Caco-2 (cell line): ENCODE results near the gene SPRR1A. TPM values are rescaled to one million over a fixed set of nuclear protein-coding genes. Genes with fewer than 3 reads are reported as not detected.

Source experiments
- BruUV-seq: library from RNA; stranded (reverse); fragments of 400-500 nt; replicated peaks from 2 replicates; lab custom pipeline; 2021; lab: Mats Ljungman, UMichigan
- CTCF ChIA-PET: fragments of 300-600 bp; sonication (Branson Sonifier 250); formaldehyde crosslinking; loops from one replicate; lab custom pipeline; 2022; ENCODE audit warnings: antibody characterized with exemption; lab: Charles Lee
- POLR2A ChIA-PET: fragments of 300-600 bp; sonication (Branson Sonifier 250); formaldehyde crosslinking; loops from one replicate; lab custom pipeline; 2022; ENCODE audit warnings: antibody characterized with exemption; lab: Charles Lee
- DNase-seq, 2 experiments: peaks; one replicate each; pipeline versions ENCODE4 v3.0.0 to v3.0.0-alpha.2; 2020 to 2022
- H3K27me3 ChIP-seq: replicated peaks from 2 replicates; pipeline ENCODE4 v1.6.0; 2011; ENCODE audit warnings: low read length; ENCODE audit not compliant: control insufficient read depth, insufficient read depth
- H3K36me3 ChIP-seq: 2 replicates; pipeline ENCODE4 v1.5.1; 2011; ENCODE audit warnings: low read length; ENCODE audit not compliant: control insufficient read depth, insufficient read depth
- H3K4me1 ChIP-seq: fragments of 250-450 bp; sonication (Bioruptor Pico); 2 replicates; pipeline ENCODE4 v1.5.1; 2020; ENCODE audit warnings: mild to moderate bottlenecking
- H3K4me3 ChIP-seq: 2 replicates; pipeline ENCODE4 v1.5.1; 2011; ENCODE audit warnings: low read depth, mild to moderate bottlenecking, control low read depth, low read length
- H3K9me3 ChIP-seq: fragments of 250-450 bp; sonication (Bioruptor Pico); 2 replicates; pipeline ENCODE4 v1.5.1; 2020; ENCODE audit warnings: mild to moderate bottlenecking, moderate library complexity
- H3K27ac Mint-ChIP-seq: one replicate; pipeline ENCODE4 v1.8.0; 2022; ENCODE audit warnings: mixed read lengths; ENCODE audit not compliant: unreplicated experiment
- H3K27me3 Mint-ChIP-seq: one replicate; pipeline ENCODE4 v1.8.0; 2022; ENCODE audit warnings: mixed read lengths; ENCODE audit not compliant: insufficient read depth, unreplicated experiment
- H3K36me3 Mint-ChIP-seq: one replicate; pipeline ENCODE4 v1.8.0; 2022; ENCODE audit warnings: mild to moderate bottlenecking, mixed read lengths; ENCODE audit not compliant: insufficient read depth, unreplicated experiment
- H3K4me1 Mint-ChIP-seq: one replicate; pipeline ENCODE4 v1.8.0; 2022; ENCODE audit warnings: low read depth, mixed read lengths; ENCODE audit not compliant: unreplicated experiment
- H3K4me3 Mint-ChIP-seq: one replicate; pipeline ENCODE4 v1.8.0; 2022; ENCODE audit warnings: mild to moderate bottlenecking, moderate library complexity, mixed read lengths; ENCODE audit not compliant: unreplicated experiment
- H3K9me3 Mint-ChIP-seq: one replicate; pipeline ENCODE4 v1.8.0; 2022; ENCODE audit warnings: mixed read lengths; ENCODE audit not compliant: unreplicated experiment
- intact Hi-C: fragments of 100-400 bp; cut with micrococcal nuclease; formaldehyde crosslinking; loops from one replicate; pipeline ENCODE4 v1.10.0; 2022; ENCODE audit not compliant: unreplicated experiment
- total RNA-seq: library from RNA; stranded (reverse); gene quantifications from 2 replicates; pipeline ENCODE4 v1.2.3, GENCODE V29; 2022
- TF ChIP-seq, protein P1 (sequence below), 2 experiments: fragments of 200-600 bp in 1 of 2; IDR thresholded peaks; 1 replicate in 1 of 2; 2 replicates in 1 of 2; pipeline versions ENCODE4 v1.5.1 to v1.8.0; 2011 to 2022; ENCODE audit warnings: antibody characterized with exemption in 1 of 2, control low read depth in 1 of 2, inconsistent platforms in 1 of 2, low read depth in 1 of 2, low read length in 1 of 2, mild to moderate bottlenecking in 1 of 2, moderate library complexity in 1 of 2; ENCODE audit not compliant: insufficient read depth in 1 of 2, severe bottlenecking in 1 of 2, unreplicated experiment in 1 of 2

The SPRR1A gene
- total RNA-seq, 1 experiment from 2014 or later = not detected

DNA sequence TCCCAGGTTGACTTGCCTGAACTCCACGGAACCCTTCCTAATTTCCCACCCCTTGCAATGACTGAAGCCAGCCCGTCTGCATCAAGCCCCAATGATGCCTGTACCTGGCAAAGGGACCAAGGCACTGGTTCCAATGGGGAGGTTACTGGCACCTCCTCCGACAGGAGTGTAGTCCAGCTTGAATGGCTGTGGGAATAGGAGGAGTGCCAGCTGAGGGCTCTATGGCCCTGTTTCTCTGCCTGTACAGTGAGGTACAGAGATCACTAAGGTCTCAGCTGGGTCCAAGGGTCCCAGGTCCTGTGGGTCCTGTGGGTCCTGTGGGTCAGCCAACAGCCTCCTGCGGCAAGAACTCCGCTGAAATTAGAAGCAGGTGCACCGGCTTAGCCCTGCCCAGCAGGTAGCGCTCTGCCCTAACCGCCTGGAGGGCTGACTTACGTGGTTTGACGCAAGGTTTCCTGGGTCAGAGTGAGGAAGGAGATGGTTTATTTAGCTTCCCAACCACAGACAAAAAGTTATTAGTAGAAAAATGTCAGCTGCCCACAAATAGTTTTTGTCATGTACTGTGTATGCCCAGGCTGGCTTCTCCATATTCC is 23.3 kb upstream of the SPRR1A start:
- POLR2A ChIA-PET = no interaction called here
- H3K4me3 ChIP-seq = no peak overlapping the region
- Mint-ChIP-seq H3K27ac (no peak overlapping the region), H3K9me3 (no peaks in the 10 kb centered on the region), H3K27me3 (peaks cover 3% of the 10 kb centered on the region), H3K4me1 (no peaks in the 10 kb centered on the region), H3K4me3 (no peak overlapping the region), H3K36me3 (no peaks in the 10 kb centered on the region)
- CTCF ChIA-PET = interaction anchor here (1.1 kb wide), 1 partner anchor 232 kb away, joined by 3 read pairs; no protein-coding TSS in a partner anchor
- intact Hi-C loops = no loop called here
- no TSS peak for BruUV-seq
- no peaks in the 10 kb centered on the region for H3K4me1 ChIP-seq
- H3K27me3 ChIP-seq = peaks cover 1% of the 10 kb centered on the region
- no peaks in the 10 kb centered on the region for H3K9me3 ChIP-seq
- TF ChIP-seq, protein P1, sequence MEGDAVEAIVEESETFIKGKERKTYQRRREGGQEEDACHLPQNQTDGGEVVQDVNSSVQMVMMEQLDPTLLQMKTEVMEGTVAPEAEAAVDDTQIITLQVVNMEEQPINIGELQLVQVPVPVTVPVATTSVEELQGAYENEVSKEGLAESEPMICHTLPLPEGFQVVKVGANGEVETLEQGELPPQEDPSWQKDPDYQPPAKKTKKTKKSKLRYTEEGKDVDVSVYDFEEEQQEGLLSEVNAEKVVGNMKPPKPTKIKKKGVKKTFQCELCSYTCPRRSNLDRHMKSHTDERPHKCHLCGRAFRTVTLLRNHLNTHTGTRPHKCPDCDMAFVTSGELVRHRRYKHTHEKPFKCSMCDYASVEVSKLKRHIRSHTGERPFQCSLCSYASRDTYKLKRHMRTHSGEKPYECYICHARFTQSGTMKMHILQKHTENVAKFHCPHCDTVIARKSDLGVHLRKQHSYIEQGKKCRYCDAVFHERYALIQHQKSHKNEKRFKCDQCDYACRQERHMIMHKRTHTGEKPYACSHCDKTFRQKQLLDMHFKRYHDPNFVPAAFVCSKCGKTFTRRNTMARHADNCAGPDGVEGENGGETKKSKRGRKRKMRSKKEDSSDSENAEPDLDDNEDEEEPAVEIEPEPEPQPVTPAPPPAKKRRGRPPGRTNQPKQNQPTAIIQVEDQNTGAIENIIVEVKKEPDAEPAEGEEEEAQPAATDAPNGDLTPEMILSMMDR (IDR thresholded peaks at IDR 0.05; ENCODE audit: insufficient read depth in 1 of 2, low read depth in 1 of 2, low read length in 1 of 2, severe bottlenecking in 1 of 2, unreplicated experiment in 1 of 2) = no peak
- peak in 1 of 2 experiments; percentile 6 for DNase-seq
- H3K36me3 ChIP-seq = no peaks in the 10 kb centered on the region

DNA sequence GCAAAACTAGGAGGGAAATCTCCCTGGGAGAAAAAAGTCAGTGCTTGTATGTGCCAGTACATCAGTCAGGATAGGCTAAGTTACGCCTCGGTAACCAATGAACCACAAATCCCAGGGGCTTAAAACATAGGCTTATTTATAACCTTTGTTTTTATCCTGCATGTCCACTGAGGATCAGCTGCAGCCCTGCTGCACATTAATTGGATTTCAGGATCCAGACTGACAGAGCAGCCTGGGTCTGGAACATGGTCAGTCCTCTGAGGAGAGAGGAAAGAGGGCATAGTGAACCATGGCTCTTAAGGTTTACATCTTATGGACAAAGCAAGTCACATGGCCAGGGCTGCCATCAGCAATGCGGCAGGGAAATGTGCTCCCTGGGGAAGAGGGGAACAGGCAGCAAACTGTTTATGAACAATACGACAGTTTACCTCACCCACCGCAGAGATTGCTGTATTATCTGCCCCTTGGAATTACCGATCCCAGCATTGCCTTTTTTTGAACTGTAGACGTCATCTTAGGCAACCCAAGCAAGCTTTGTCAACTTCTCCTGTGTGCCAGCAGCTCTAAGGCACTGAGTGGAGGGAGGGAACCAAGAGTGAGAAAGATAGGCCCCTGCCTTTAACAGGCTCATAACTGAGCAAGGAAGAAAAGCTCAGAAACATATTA is 22.5 kb upstream of the SPRR1A start:
- no peak for DNase-seq
- Histone ChIP-seq H3K4me1 (no peaks in the 10 kb centered on the region), H3K36me3 (no peaks in the 10 kb centered on the region), H3K27me3 (peaks cover 1% of the 10 kb centered on the region), H3K9me3 (no peaks in the 10 kb centered on the region), H3K4me3 (no peak overlapping the region)
- ChIA-PET CTCF (interaction anchor here (1.1 kb wide), 1 partner anchor 231 kb away, joined by 3 read pairs; no protein-coding TSS in a partner anchor), POLR2A (no interaction called here)
- no peak overlapping the region for H3K27ac Mint-ChIP-seq
- intact Hi-C loops = no loop called here
- H3K4me3 Mint-ChIP-seq = no peak overlapping the region
- TF ChIP-seq, protein P1 (IDR thresholded peaks at IDR 0.05; ENCODE audit: insufficient read depth in 1 of 2, low read depth in 1 of 2, low read length in 1 of 2, severe bottlenecking in 1 of 2, unreplicated experiment in 1 of 2) = no peak
- no TSS peak for BruUV-seq
- no peaks in the 10 kb centered on the region for H3K9me3 Mint-ChIP-seq
- no peaks in the 10 kb centered on the region for H3K4me1 Mint-ChIP-seq
- no peaks in the 10 kb centered on the region for H3K36me3 Mint-ChIP-seq
- peaks cover 3% of the 10 kb centered on the region for H3K27me3 Mint-ChIP-seq

GRCh38 chr1:152962876-152963415 is 20.9 kb upstream of the SPRR1A start:
- POLR2A ChIA-PET = no interaction called here
- H3K4me1 ChIP-seq = no peaks in the 10 kb centered on the region
- H3K9me3 ChIP-seq = no peaks in the 10 kb centered on the region
- H3K9me3 Mint-ChIP-seq = no peaks in the 10 kb centered on the region
- H3K27me3 Mint-ChIP-seq = peaks cover 9% of the 10 kb centered on the region
- H3K4me3 Mint-ChIP-seq = no peak overlapping the region
- H3K36me3 ChIP-seq = no peaks in the 10 kb centered on the region
- DNase-seq = no peak
- H3K4me3 ChIP-seq = no peak overlapping the region
- BruUV-seq = no TSS peak
- H3K4me1 Mint-ChIP-seq = no peaks in the 10 kb centered on the region
- CTCF ChIA-PET = no interaction called here
- TF ChIP-seq, protein P1 (IDR thresholded peaks at IDR 0.05; ENCODE audit: insufficient read depth in 1 of 2, low read depth in 1 of 2, low read length in 1 of 2, severe bottlenecking in 1 of 2, unreplicated experiment in 1 of 2) = no peak
- H3K27me3 ChIP-seq = peaks cover 1% of the 10 kb centered on the region
- H3K36me3 Mint-ChIP-seq = no peaks in the 10 kb centered on the region
- intact Hi-C loops = no loop called here
- H3K27ac Mint-ChIP-seq = no peak overlapping the region
